PFSK-1 (cell line): Measurements from ENCODE around the gene ZDHHC14.

Source experiments
- FOXP2 ChIP-seq: optimal IDR thresholded peaks from 2 replicates; pipeline ENCODE3; 2011; ENCODE audit warnings: borderline replicate concordance, control low read depth, inconsistent platforms; ENCODE audit not compliant: insufficient read depth; ENCODE audit errors: extremely low read length, extremely low read depth
- POLR2AphosphoS5 ChIP-seq: IDR thresholded peaks from 2 replicates; pipeline ENCODE4 v1.6.1; 2012; ENCODE audit warnings: low read depth, mild to moderate bottlenecking, control low read depth, low read length, moderate library complexity
- REST ChIP-seq, 2 experiments: IDR thresholded peaks; 2 replicates each; pipeline versions ENCODE4 v1.6.1 to v1.8.0; 2011 to 2012; ENCODE audit warnings: low read depth in 2 of 2, low read length in 2 of 2, control low read depth in 1 of 2, inconsistent platforms in 1 of 2, mild to moderate bottlenecking in 1 of 2, moderate library complexity in 1 of 2; ENCODE audit not compliant: insufficient read depth in 1 of 2
- SIN3A ChIP-seq: IDR thresholded peaks from 2 replicates; pipeline ENCODE4 v1.6.1; 2012; ENCODE audit warnings: mild to moderate bottlenecking, low read length, moderate library complexity, borderline replicate concordance; ENCODE audit not compliant: insufficient read depth
- TAF1 ChIP-seq: IDR thresholded peaks from 2 replicates; pipeline ENCODE4 v1.6.1; 2012; ENCODE audit warnings: low read length, control low read depth, borderline replicate concordance; ENCODE audit not compliant: insufficient read depth

ZDHHC14 gene

DNA sequence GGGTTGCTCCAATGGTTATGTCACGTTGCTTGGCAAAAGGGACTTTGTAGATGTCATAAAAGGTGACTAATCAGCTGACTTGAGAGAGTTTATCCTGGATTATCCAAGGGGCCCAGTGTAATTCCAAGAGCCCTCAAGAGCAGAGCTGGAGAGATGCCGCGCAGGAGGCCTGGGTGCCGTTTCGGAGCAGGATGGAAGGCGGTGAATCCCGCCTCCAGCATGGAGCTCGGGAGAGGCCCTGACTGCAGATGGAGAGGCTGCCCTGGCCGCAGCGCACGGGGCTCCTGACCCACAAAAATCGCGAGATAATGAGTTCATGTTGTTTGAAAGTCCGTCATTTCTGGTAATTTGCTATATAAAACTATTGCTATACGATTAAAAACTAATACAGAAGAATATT is 219.8 kb downstream of the ZDHHC14 start:
- no peak for TF ChIP-seq REST (IDR thresholded peaks at IDR 0.05; ENCODE audit: insufficient read depth in 1 of 2, low read depth in 2 of 2, low read length in 2 of 2)
- TF ChIP-seq SIN3A: no peak
- TF ChIP-seq FOXP2: no peak
- TF ChIP-seq TAF1: no peak
- TF ChIP-seq POLR2AphosphoS5: no peak

- TF ChIP-seq FOXP2: no peak
- TF ChIP-seq REST (IDR thresholded peaks at IDR 0.05; ENCODE audit: insufficient read depth in 1 of 2, low read depth in 2 of 2, low read length in 2 of 2): no peak
- TF ChIP-seq SIN3A: no peak
- no peak for TF ChIP-seq TAF1
- no peak for TF ChIP-seq POLR2AphosphoS5
Measured at GRCh38 chr6:157602521-157603295, 221.7 kb downstream of the ZDHHC14 start.

DNA sequence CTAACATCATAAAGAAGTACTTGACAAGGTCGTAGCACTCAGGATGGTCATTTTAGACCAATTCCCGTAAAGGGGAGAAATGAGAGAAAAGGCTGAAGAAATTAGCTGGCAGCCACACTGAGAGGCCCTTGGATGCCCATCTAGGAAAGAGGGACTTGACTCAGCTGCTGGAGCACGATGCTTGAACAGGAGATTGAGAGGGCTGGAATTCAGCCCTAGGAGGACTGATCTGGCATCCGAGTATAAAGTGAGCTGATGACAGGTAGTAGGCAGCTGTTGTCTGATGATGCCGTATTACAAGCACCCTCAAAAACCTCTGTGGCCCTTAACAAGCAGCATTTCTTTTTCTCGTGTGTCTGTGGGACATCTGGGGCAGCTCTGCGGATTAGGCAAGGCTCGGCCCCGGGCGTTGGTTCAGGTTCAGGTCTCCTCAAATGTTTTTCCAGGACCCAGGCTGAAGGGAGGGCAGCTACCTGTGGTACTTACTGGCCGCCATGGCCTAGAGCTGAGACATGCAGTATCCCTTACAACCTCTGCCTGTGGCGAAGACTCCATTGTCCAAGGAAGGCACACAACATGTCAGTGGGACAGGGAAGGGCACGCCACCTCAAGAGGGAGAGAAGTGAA is 222.4 kb downstream of the ZDHHC14 start:
- TF ChIP-seq REST (IDR thresholded peaks at IDR 0.05; ENCODE audit: insufficient read depth in 1 of 2, low read depth in 2 of 2, low read length in 2 of 2) (no peak), TAF1 (no peak), FOXP2 (no peak), SIN3A (no peak), POLR2AphosphoS5 (no peak)

DNA sequence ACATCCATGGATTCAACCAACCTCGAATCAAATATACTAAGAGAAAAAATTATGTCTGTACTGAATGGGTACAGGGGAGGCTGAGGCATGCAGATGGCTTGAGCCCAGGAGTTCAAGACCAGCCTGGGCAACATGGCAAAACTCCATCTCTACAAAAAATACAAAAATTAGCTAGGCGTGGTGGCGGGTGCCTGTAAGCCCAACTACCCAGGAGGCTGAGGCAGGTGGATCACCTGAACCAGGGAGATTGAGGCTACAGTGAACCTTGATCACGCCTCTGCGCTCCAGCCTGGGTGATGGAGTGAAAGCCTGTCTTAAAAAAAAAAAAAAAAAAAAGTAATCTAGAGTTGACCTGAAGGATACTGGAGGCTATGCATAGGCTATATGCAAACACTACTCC is 223.0 kb downstream of the ZDHHC14 start:
- TF ChIP-seq TAF1: no peak
- TF ChIP-seq FOXP2: no peak
- no peak for TF ChIP-seq SIN3A
- TF ChIP-seq POLR2AphosphoS5: no peak
- no peak for TF ChIP-seq REST (IDR thresholded peaks at IDR 0.05; ENCODE audit: insufficient read depth in 1 of 2, low read depth in 2 of 2, low read length in 2 of 2)
